ENCODE results near the gene TLL1.

DNA sequence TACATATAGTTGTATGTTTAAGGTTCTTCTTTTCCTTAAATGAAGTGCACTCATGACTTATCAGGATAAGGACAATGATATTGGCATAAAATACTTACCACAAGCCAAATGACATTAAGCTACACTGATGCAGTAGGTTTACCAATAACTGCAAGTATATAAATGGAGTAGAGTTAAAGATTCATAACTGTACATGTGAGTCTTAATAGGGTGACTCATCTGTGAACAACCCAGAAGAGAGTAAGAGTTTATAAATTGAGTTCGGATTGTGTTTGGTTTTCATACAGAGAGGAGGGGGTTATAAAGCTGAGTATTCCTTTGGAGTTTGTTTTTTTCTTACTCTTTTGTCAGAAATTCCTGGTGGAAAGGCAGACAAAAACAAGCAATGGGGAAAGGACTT is 144.8 kb downstream of the TLL1 start:
- no peak for TF ChIP-seq EZH2 (IDR thresholded peaks at IDR 0.05; ENCODE audit: borderline replicate concordance, low read depth, low read length, poor library complexity, severe bottlenecking)
- TF ChIP-seq, protein P1, sequence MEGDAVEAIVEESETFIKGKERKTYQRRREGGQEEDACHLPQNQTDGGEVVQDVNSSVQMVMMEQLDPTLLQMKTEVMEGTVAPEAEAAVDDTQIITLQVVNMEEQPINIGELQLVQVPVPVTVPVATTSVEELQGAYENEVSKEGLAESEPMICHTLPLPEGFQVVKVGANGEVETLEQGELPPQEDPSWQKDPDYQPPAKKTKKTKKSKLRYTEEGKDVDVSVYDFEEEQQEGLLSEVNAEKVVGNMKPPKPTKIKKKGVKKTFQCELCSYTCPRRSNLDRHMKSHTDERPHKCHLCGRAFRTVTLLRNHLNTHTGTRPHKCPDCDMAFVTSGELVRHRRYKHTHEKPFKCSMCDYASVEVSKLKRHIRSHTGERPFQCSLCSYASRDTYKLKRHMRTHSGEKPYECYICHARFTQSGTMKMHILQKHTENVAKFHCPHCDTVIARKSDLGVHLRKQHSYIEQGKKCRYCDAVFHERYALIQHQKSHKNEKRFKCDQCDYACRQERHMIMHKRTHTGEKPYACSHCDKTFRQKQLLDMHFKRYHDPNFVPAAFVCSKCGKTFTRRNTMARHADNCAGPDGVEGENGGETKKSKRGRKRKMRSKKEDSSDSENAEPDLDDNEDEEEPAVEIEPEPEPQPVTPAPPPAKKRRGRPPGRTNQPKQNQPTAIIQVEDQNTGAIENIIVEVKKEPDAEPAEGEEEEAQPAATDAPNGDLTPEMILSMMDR (conservative IDR thresholded peaks at IDR 0.05; ENCODE audit: low read depth, low read length): no peak
